LHCN-M2 (cell line): ENCODE data around the gene PEX14. TPM values are rescaled to one million over a fixed set of nuclear protein-coding genes. Genes with fewer than 3 reads are reported as not detected.
"Not testable (repeated sequence)": the region's sequence is repeated elsewhere in the genome, so short reads cannot be mapped to it uniquely, and the experiment has no call there.

ENCODE experiments used
- DNase-seq: peaks from one replicate; pipeline ENCODE4 v3.0.0-alpha.2; 2012; ENCODE audit warnings: low read depth
- total RNA-seq: library from RNA; depleted of rRNA; stranded (reverse); fragments of >200 nt; gene quantifications from 2 replicates; pipeline ENCODE4 v1.2.3, GENCODE V29; 2014

Gene PEX14
- total RNA-seq, 1 experiment from 2014 or later = 13.4 TPM

GRCh38 chr1:10494754-10495474, 20.2 kb downstream of the PEX14 start:
- peak; percentile 60 for DNase-seq

- DNase-seq = no peak
Measured at GRCh38 chr1:10495475-10495817, 20.7 kb downstream of the PEX14 start.

GRCh38 chr1:10495952-10496351, 21.2 kb downstream of the PEX14 start:
- no peak for DNase-seq

GRCh38 chr1:10497109-10497508, 22.4 kb downstream of the PEX14 start:
- no peak for DNase-seq

- DNase-seq = no peak
Measured at GRCh38 chr1:10498231-10498630, 23.5 kb downstream of the PEX14 start.

- no peak for DNase-seq
Measured at GRCh38 chr1:10502206-10502605, 27.5 kb downstream of the PEX14 start.

- DNase-seq = no peak
Measured at GRCh38 chr1:10504249-10504648, 29.5 kb downstream of the PEX14 start.

GRCh38 chr1:10506046-10506676, 31.4 kb downstream of the PEX14 start:
- DNase-seq = not testable (repeated sequence)

- DNase-seq = no peak
Measured at GRCh38 chr1:10506677-10507047, 31.9 kb downstream of the PEX14 start.

- peak; percentile 78 for DNase-seq
Measured at GRCh38 chr1:10507111-10507879, 32.5 kb downstream of the PEX14 start.

GRCh38 chr1:10508511-10508951, 33.8 kb downstream of the PEX14 start:
- peak; percentile 48 for DNase-seq

- no peak for DNase-seq
Measured at GRCh38 chr1:10509809-10510509, 35.2 kb downstream of the PEX14 start.

GRCh38 chr1:10510520-10511493, 36.1 kb downstream of the PEX14 start:
- peak; percentile 94 for DNase-seq

- DNase-seq = peak; percentile 9
Measured at GRCh38 chr1:10511494-10511885, 36.7 kb downstream of the PEX14 start.

- DNase-seq = no peak
Measured at GRCh38 chr1:10513199-10513598, 38.4 kb downstream of the PEX14 start.

GRCh38 chr1:10514490-10515235, 39.9 kb downstream of the PEX14 start:
- DNase-seq = peak; percentile 50

GRCh38 chr1:10515301-10515975, 40.7 kb downstream of the PEX14 start:
- no peak for DNase-seq

GRCh38 chr1:10515976-10516750, 41.4 kb downstream of the PEX14 start:
- DNase-seq = no peak
